Measurements from ENCODE around the gene SPRR4.

Gene SPRR4

DNA sequence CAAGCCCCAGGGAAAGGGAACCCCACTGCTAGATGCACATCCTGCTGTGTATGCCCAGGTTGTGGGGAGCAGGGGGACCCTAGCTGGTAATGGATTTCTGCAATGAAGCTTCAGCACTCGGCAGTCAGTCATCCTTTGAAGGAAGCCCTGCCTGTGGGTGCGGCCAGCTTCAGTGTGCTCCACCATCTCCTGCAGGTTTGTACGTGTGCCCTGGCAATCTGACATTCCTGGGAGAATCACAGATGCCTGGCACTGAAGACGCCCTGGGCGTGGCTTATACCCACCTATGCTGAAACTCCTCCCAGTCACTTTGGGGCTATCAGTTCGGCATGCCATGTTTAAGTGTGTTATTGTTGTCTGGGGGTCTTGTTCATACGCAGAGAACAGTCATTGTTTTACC lies 16.7 kb upstream of the SPRR4 start:
- TF ChIP-seq POLR2AphosphoS5 (IDR thresholded peaks at IDR 0.05; ENCODE audit: low read depth, low read length) (no peak), TAF1 (IDR thresholded peaks at IDR 0.05; ENCODE audit: borderline replicate concordance, low read depth, low read length) (no peak), POLR2A (IDR thresholded peaks at IDR 0.05; ENCODE audit: low read depth, low read length) (no peak)
- no peak for DNase-seq (ENCODE audit: insufficient read length)
- FAIRE-seq: no peak

DNA sequence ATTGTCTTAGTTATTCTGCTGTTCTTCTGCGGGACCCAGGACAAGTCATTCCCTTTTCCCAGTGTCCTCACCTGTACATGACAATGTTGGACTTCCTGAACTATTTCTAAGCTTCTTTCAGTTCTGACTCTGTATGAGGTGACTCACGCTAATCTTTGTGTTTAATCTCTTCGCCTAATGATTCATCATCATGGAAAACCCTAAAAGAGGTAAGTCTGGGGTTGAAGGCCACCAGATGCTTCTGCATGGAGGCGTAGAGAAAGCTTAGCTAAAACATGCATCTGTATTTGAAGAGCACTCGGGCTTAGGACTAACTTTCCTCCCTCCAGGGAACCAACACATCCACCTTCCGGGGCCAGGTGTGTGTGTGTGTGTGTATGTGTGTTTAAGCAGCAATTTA lies 16.0 kb upstream of the SPRR4 start:
- no peak for FAIRE-seq
- no peak for DNase-seq (ENCODE audit: insufficient read length)
- TF ChIP-seq POLR2AphosphoS5 (IDR thresholded peaks at IDR 0.05; ENCODE audit: low read depth, low read length) (no peak), POLR2A (IDR thresholded peaks at IDR 0.05; ENCODE audit: low read depth, low read length) (no peak), TAF1 (IDR thresholded peaks at IDR 0.05; ENCODE audit: borderline replicate concordance, low read depth, low read length) (no peak)

DNA sequence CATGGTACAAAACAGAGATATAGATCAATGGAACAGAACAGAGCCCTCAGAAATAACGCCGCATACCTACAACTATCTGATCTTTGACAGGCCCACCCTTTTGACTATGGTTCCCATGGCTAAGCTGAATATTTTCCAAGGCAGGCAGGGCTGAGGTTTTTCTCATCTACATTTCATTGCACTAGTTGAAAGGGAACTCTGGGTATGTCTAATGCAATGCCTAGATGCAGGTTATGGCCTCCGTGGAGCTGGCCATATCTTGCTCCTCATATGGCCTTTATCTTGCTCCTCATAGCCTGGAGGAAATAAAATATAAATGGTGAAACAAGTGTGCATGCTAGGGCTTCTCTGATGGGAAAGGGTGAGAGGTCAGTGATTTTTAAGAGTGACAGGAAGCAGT lies 12.9 kb upstream of the SPRR4 start:
- FAIRE-seq (no peak), DNase-seq (ENCODE audit: insufficient read length) (no peak)
- TF ChIP-seq TAF1 (IDR thresholded peaks at IDR 0.05; ENCODE audit: borderline replicate concordance, low read depth, low read length) (no peak), POLR2AphosphoS5 (IDR thresholded peaks at IDR 0.05; ENCODE audit: low read depth, low read length) (no peak), POLR2A (IDR thresholded peaks at IDR 0.05; ENCODE audit: low read depth, low read length) (no peak)

DNA sequence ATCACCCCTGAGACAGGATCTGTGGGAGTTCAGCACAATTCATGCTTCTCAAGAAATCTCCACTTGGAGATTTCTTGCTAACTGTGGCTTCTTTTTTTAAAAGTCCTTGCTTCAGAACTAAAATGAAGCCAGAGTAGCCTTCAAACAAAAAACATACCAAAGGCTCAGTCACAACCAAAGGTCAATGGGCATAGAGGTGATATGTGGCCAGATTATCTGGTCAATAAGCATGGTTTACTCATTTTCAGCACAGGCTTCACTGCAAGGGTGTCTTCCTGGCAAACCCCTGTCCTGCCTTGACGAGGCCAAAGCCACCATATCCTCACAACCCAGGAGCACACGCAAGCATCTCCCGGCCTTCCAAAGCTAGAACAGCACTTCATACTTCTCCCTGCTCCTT lies 11.2 kb upstream of the SPRR4 start:
- no peak for FAIRE-seq
- no peak for DNase-seq (ENCODE audit: insufficient read length)
- TF ChIP-seq POLR2A (IDR thresholded peaks at IDR 0.05; ENCODE audit: low read depth, low read length) (no peak), TAF1 (IDR thresholded peaks at IDR 0.05; ENCODE audit: borderline replicate concordance, low read depth, low read length) (no peak), POLR2AphosphoS5 (IDR thresholded peaks at IDR 0.05; ENCODE audit: low read depth, low read length) (no peak)

DNA sequence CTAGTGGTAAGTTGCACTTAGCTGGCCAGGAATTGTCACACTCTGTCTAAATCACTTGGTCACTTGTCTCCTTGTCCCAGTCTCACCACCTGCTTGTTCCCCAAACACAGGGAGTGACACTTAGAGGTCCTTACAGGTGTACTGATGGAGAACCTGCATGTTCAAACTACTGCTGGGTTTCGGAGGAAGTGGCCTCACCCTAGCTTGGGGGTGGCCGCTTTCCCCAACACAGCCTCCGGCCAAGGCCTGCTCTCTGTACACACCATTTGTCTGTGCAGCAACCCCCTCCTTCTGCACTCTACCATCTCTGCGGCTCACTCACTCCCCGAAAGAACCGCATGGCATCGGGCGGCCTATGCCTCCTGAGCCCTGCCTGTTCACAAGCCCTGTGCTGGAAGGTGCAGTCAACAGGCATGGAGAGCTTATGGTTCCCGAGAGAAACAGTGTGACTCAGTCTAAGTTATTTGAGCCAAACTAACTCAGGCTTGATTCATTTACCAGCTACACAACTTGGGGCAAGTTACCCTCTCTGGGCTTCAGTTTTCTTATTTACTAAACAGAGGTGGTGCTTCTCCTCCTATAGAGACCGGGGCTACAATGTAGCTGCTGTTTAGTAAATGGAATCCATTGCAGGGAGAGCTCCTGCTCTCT lies 10.5 kb upstream of the SPRR4 start:
- FAIRE-seq (no peak), DNase-seq (ENCODE audit: insufficient read length) (no peak)

DNA sequence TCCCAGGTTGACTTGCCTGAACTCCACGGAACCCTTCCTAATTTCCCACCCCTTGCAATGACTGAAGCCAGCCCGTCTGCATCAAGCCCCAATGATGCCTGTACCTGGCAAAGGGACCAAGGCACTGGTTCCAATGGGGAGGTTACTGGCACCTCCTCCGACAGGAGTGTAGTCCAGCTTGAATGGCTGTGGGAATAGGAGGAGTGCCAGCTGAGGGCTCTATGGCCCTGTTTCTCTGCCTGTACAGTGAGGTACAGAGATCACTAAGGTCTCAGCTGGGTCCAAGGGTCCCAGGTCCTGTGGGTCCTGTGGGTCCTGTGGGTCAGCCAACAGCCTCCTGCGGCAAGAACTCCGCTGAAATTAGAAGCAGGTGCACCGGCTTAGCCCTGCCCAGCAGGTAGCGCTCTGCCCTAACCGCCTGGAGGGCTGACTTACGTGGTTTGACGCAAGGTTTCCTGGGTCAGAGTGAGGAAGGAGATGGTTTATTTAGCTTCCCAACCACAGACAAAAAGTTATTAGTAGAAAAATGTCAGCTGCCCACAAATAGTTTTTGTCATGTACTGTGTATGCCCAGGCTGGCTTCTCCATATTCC lies 9.9 kb upstream of the SPRR4 start:
- FAIRE-seq: peak; percentile 57
- no peak for DNase-seq (ENCODE audit: insufficient read length)
- TF ChIP-seq TAF1 (IDR thresholded peaks at IDR 0.05; ENCODE audit: borderline replicate concordance, low read depth, low read length): no peak
- TF ChIP-seq POLR2AphosphoS5 (IDR thresholded peaks at IDR 0.05; ENCODE audit: low read depth, low read length): no peak
- TF ChIP-seq POLR2A (IDR thresholded peaks at IDR 0.05; ENCODE audit: low read depth, low read length): no peak

More for the DNA sequence above, 10.5 kb upstream of the SPRR4 start:
- no peak for TF ChIP-seq POLR2AphosphoS5 (IDR thresholded peaks at IDR 0.05; ENCODE audit: low read depth, low read length)
- no peak for TF ChIP-seq TAF1 (IDR thresholded peaks at IDR 0.05; ENCODE audit: borderline replicate concordance, low read depth, low read length)
- no peak for TF ChIP-seq POLR2A (IDR thresholded peaks at IDR 0.05; ENCODE audit: low read depth, low read length)

DNA sequence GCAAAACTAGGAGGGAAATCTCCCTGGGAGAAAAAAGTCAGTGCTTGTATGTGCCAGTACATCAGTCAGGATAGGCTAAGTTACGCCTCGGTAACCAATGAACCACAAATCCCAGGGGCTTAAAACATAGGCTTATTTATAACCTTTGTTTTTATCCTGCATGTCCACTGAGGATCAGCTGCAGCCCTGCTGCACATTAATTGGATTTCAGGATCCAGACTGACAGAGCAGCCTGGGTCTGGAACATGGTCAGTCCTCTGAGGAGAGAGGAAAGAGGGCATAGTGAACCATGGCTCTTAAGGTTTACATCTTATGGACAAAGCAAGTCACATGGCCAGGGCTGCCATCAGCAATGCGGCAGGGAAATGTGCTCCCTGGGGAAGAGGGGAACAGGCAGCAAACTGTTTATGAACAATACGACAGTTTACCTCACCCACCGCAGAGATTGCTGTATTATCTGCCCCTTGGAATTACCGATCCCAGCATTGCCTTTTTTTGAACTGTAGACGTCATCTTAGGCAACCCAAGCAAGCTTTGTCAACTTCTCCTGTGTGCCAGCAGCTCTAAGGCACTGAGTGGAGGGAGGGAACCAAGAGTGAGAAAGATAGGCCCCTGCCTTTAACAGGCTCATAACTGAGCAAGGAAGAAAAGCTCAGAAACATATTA lies 9.1 kb upstream of the SPRR4 start:
- TF ChIP-seq POLR2AphosphoS5 (IDR thresholded peaks at IDR 0.05; ENCODE audit: low read depth, low read length) (no peak), TAF1 (IDR thresholded peaks at IDR 0.05; ENCODE audit: borderline replicate concordance, low read depth, low read length) (no peak), POLR2A (IDR thresholded peaks at IDR 0.05; ENCODE audit: low read depth, low read length) (no peak)
- FAIRE-seq (no peak), DNase-seq (ENCODE audit: insufficient read length) (no peak)

DNA sequence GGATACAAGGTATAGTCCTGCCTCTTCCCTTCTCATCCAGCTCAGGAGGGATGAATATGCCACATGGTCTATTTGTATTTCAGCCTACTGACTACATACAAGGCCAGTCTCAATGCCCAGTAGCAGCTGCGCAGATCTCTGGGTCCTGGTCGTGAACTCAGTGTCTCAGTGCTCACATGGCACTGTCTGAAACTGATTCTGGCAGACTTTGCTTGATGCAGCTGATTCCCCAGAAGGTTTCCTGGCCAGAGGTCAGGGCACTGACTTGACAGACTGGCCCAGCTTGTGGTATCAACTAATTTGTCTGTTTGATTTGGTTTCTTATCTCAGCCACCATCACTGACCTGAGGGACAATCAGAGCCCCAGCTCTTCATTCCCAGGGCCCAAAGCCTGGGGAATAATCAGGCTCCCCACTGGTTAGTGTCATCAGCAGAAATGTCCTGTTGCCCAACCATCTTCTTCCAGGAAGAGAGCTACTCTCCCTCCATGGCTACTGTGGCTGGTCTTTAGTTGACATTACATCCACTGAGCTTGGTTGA lies 7.5 kb upstream of the SPRR4 start:
- DNase-seq (ENCODE audit: insufficient read length) (no peak), FAIRE-seq (no peak)
- no peak for TF ChIP-seq POLR2A (IDR thresholded peaks at IDR 0.05; ENCODE audit: low read depth, low read length)
- TF ChIP-seq TAF1 (IDR thresholded peaks at IDR 0.05; ENCODE audit: borderline replicate concordance, low read depth, low read length): no peak
- TF ChIP-seq POLR2AphosphoS5 (IDR thresholded peaks at IDR 0.05; ENCODE audit: low read depth, low read length): no peak

DNA sequence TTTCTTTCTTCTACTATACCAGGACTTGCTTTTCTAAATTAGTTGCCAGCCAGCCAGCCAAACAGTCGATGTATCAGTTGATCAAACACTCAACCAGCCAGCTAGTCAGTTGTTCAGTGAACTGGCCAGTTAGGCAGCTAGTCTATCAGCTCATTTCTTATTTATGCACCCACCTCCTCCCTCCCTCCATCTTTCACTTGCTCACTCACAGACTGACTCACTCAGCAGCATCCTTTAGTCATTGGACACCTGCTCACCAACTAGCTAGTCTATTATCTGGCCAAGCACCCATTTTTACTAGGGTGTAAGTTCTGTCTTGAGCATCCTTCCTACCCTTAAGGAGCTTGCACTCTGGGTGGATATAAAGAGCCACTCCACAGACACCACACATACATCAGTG lies 5.9 kb upstream of the SPRR4 start:
- TF ChIP-seq POLR2AphosphoS5 (IDR thresholded peaks at IDR 0.05; ENCODE audit: low read depth, low read length) (no peak), TAF1 (IDR thresholded peaks at IDR 0.05; ENCODE audit: borderline replicate concordance, low read depth, low read length) (no peak), POLR2A (IDR thresholded peaks at IDR 0.05; ENCODE audit: low read depth, low read length) (no peak)
- no peak for DNase-seq (ENCODE audit: insufficient read length)
- no peak for FAIRE-seq

DNA sequence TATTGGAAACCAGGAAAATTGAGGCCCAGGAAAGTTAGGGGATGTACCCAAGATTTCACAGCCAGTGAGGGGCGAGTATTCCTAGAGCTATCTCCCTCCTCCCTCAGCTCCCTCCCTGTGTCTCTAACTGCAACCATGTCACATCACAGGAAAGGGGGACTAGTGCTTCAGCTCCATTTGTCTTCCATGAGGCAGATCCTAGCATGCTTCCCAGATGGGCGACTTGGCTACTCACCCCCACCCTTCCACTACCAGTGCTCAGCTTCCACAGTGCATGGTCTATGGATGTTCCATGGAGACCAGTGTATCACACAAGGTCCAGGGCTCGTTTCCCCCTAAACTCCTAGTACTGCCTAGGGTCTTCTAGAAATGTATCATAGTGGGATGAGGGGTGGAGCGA lies 4.6 kb upstream of the SPRR4 start:
- no peak for DNase-seq (ENCODE audit: insufficient read length)
- TF ChIP-seq POLR2AphosphoS5 (IDR thresholded peaks at IDR 0.05; ENCODE audit: low read depth, low read length): no peak
- TF ChIP-seq TAF1 (IDR thresholded peaks at IDR 0.05; ENCODE audit: borderline replicate concordance, low read depth, low read length): no peak
- no peak for TF ChIP-seq POLR2A (IDR thresholded peaks at IDR 0.05; ENCODE audit: low read depth, low read length)
- FAIRE-seq: peak; percentile 48

DNA sequence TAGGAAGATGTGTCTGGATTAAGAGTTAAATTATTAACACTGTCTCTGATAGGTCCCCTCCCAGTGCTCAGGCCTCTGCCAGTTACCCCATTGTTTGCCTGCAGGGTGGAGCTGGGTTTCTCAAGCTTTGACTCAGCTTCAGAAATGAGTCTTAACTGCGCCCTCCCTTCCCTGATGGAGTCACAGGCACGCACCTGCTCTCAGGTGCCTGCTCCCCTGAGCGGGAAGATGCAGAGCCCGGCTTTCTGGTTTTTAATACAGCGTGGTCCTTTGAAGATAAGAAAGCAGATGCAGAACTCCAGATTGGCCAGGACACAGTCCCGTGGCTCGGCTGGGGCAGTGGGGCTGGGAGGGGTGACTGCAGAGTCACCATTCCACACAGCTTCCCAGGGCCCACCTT lies 3.2 kb upstream of the SPRR4 start:
- FAIRE-seq (peak; percentile 54), DNase-seq (ENCODE audit: insufficient read length) (no peak)
- no peak for TF ChIP-seq TAF1 (IDR thresholded peaks at IDR 0.05; ENCODE audit: borderline replicate concordance, low read depth, low read length)
- TF ChIP-seq POLR2A (IDR thresholded peaks at IDR 0.05; ENCODE audit: low read depth, low read length): no peak
- TF ChIP-seq POLR2AphosphoS5 (IDR thresholded peaks at IDR 0.05; ENCODE audit: low read depth, low read length): no peak
